SK-N-SH (cell line): ENCODE data around the gene RAMACL. TPM values are rescaled to one million over a fixed set of nuclear protein-coding genes. Genes with fewer than 3 reads are reported as not detected.
A peak's percentile ranks its signal among the peaks of the same experiment; 100 is the strongest.

Source experiments
- CTCF ChIA-PET: fragments of 300-600, 350-600 bp; formaldehyde crosslinking; extraction: SDS; loops from one replicate; lab custom pipeline; 2021; lab: Yijun Ruan, JAX
- POLR2A ChIA-PET: fragments of 350-600 bp; sonication (Branson Sonifier 250); formaldehyde crosslinking; extraction: SDS; loops from one replicate; lab custom pipeline; 2020; ENCODE audit warnings: antibody characterized with exemption, inconsistent platforms; lab: Yijun Ruan, JAX
- DNase-seq: peaks from one replicate; pipeline ENCODE4 v3.0.0; 2012
- H2AFZ ChIP-seq: fragments of 200-600 bp; sonication (generic); 2 replicates; pipeline ENCODE4 v1.8.1; 2016; ENCODE audit warnings: antibody characterized with exemption, mild to moderate bottlenecking, low read depth
- H3F3A ChIP-seq: fragments of 200-600 bp; sonication (generic); replicated peaks from 2 replicates; pipeline ENCODE3; 2016; ENCODE audit warnings: antibody characterized with exemption, mild to moderate bottlenecking; ENCODE audit not compliant: insufficient read depth
- H3K27ac ChIP-seq, 2 experiments: fragments of 200-500 bp in 1 of 2; fragments of 200-600 bp in 1 of 2; sonication (Bioruptor generic) in 1 of 2; sonication (generic), shearing (Covaris generic) in 1 of 2; 2 replicates each; pipeline versions ENCODE4 v1.5.1 to v1.6.1; 2014 to 2016; ENCODE audit warnings: low read depth in 2 of 2, inconsistent platforms in 1 of 2, low read length in 1 of 2, mild to moderate bottlenecking in 1 of 2, mixed read lengths in 1 of 2
- H3K27me3 ChIP-seq: fragments of 200-600 bp; sonication (generic), shearing (Covaris generic); 2 replicates; pipeline ENCODE4 v1.6.1; 2016; ENCODE audit warnings: mixed run types; ENCODE audit not compliant: insufficient read depth
- H3K36me3 ChIP-seq, 2 experiments: fragments of 200-500 bp in 1 of 2; fragments of 200-600 bp in 1 of 2; sonication (Bioruptor generic) in 1 of 2; sonication (generic) in 1 of 2; replicated peaks in 1 of 2; 2 replicates each; pipeline versions ENCODE3 to v1.5.1; 2014 to 2016; ENCODE audit warnings: low read length in 1 of 2, mild to moderate bottlenecking in 1 of 2; ENCODE audit not compliant: insufficient read depth in 2 of 2, control insufficient read depth in 1 of 2
- H3K4me1 ChIP-seq, 2 experiments: fragments of 200-500 bp in 1 of 2; fragments of 200-600 bp in 1 of 2; sonication (Bioruptor generic) in 1 of 2; sonication (generic), shearing (Covaris generic) in 1 of 2; 2 replicates each; pipeline versions ENCODE4 v1.5.1 to v1.6.1; 2014 to 2016; ENCODE audit warnings: low read depth in 1 of 2, low read length in 1 of 2, mixed run types in 1 of 2; ENCODE audit not compliant: insufficient read depth in 2 of 2, control insufficient read depth in 1 of 2
- H3K4me2 ChIP-seq: fragments of 200-600 bp; sonication (generic), shearing (Covaris generic); 2 replicates; pipeline ENCODE4 v1.6.1; 2017; ENCODE audit warnings: mixed run types
- H3K4me3 ChIP-seq, 2 experiments: fragments of 200-500 bp in 1 of 2; fragments of 200-600 bp in 1 of 2; sonication (Bioruptor generic) in 1 of 2; sonication (generic), shearing (Covaris generic) in 1 of 2; 2 replicates each; pipeline versions ENCODE4 v1.5.1 to v1.8.1; 2014 to 2016; ENCODE audit warnings: low read depth in 2 of 2, inconsistent platforms in 1 of 2, low read length in 1 of 2, mild to moderate bottlenecking in 1 of 2, mixed read lengths in 1 of 2, moderate library complexity in 1 of 2
- H3K79me2 ChIP-seq: fragments of 200-600 bp; sonication (generic); 2 replicates; pipeline ENCODE4 v1.8.1; 2017; ENCODE audit warnings: mild to moderate bottlenecking; ENCODE audit not compliant: insufficient read depth
- H3K9ac ChIP-seq: fragments of 200-600 bp; sonication (generic); 2 replicates; pipeline ENCODE4 v1.6.1; 2017; ENCODE audit warnings: mixed run types
- H3K9me2 ChIP-seq: fragments of 200-600 bp; sonication (generic); 2 replicates; pipeline ENCODE4 v1.6.1; 2017; ENCODE audit warnings: mixed run types
- H3K9me3 ChIP-seq: fragments of 200-600 bp; sonication (generic); 2 replicates; pipeline ENCODE4 v1.6.1; 2017; ENCODE audit warnings: mixed run types, mild to moderate bottlenecking, moderate library complexity
- H4K20me1 ChIP-seq: fragments of 200-600 bp; sonication (generic); 2 replicates; pipeline ENCODE4 v1.6.1; 2017; ENCODE audit warnings: mild to moderate bottlenecking, mixed run types; ENCODE audit not compliant: insufficient read depth
- ELF1 ChIP-seq: IDR thresholded peaks from 2 replicates; pipeline ENCODE4 v1.4.0; 2012
- FOSL2 ChIP-seq: IDR thresholded peaks from 2 replicates; pipeline ENCODE4 v1.4.0; 2012; ENCODE audit warnings: low read depth, mild to moderate bottlenecking, moderate library complexity, borderline replicate concordance
- FOXM1 ChIP-seq: IDR thresholded peaks from 2 replicates; pipeline ENCODE4 v1.4.0; 2012; ENCODE audit warnings: low read depth, mild to moderate bottlenecking
- GABPA ChIP-seq: IDR thresholded peaks from 2 replicates; pipeline ENCODE4 v1.4.0; 2012; ENCODE audit warnings: low read depth, mild to moderate bottlenecking
- GATA2 ChIP-seq: sonication (generic); formaldehyde crosslinking; IDR thresholded peaks from 2 replicates; pipeline ENCODE4 v1.5.0; 2020; ENCODE audit warnings: mild to moderate bottlenecking, missing genetic modification reagents
- POLR2AphosphoS5 ChIP-seq: IDR thresholded peaks from 2 replicates; pipeline ENCODE4 v1.6.1; 2012; ENCODE audit warnings: low read depth, low read length
- RFX5 ChIP-seq: IDR thresholded peaks from 2 replicates; pipeline ENCODE4 v1.6.1; 2012; ENCODE audit warnings: mild to moderate bottlenecking, improper control_type of control experiment, low read length
- SMC3 ChIP-seq: IDR thresholded peaks from 2 replicates; pipeline ENCODE4 v1.6.1; 2012; ENCODE audit warnings: low read depth, low read length, improper control_type of control experiment
- TCF12 ChIP-seq: IDR thresholded peaks from 2 replicates; pipeline ENCODE4 v1.4.0; 2012
- USF1 ChIP-seq: IDR thresholded peaks from 2 replicates; pipeline ENCODE4 v1.4.0; 2012; ENCODE audit warnings: low read depth, borderline replicate concordance
- USF2 ChIP-seq: fragments of 150-350 bp; IDR thresholded peaks from 2 replicates; pipeline ENCODE4 v1.6.1; 2017; ENCODE audit warnings: antibody characterized with exemption, low read length, low read depth, borderline replicate concordance
- YY1 ChIP-seq: IDR thresholded peaks from 2 replicates; pipeline ENCODE4 v1.4.0; 2012; ENCODE audit warnings: low read depth, mild to moderate bottlenecking
- ZBTB33 ChIP-seq: IDR thresholded peaks from 2 replicates; pipeline ENCODE4 v1.4.0; 2012; ENCODE audit warnings: low read depth, borderline replicate concordance
- WGBS: methylation state at CpG from one replicate; pipeline ENCODE4 v1.1.6; 2017; ENCODE audit warnings: low lambda C conversion rate; 5-methylcytosine and 5-hydroxymethylcytosine counted together
- polyA plus RNA-seq, 3 experiments: library from polyadenylated mRNA; depleted of rRNA; stranded (reverse); fragments of >200 nt; gene quantifications; 2 replicates each; pipeline ENCODE4 v1.2.3, GENCODE V29; 2012

RAMACL gene
- polyA plus RNA-seq, 1 of the 3 experiments (the other 2 are of a cell fraction): 0.10 TPM

- CTCF ChIA-PET: interaction anchor here (1.0 kb wide), 1 partner anchor 29 kb away, joined by 3 read pairs; no protein-coding TSS in a partner anchor
Measured at GRCh38 chr6:166584155-166584554, 2.3 kb downstream of the RAMACL start.

GRCh38 chr6:166583230-166583965, 3.1 kb downstream of the RAMACL start:
- WGBS: 95% methylated on average over 15 of the region's 15 CpGs
- Histone ChIP-seq H4K20me1 (0 out of 2 replicates have a peak, but pooled peaks cover 2% of the 10 kb centered on the region), H3K9ac (no peak overlapping the region), H3K4me3 (no peak overlapping the region), H3K27ac (no peak overlapping the region), H3F3A (no peaks in the 10 kb centered on the region), H3K9me3 (no peaks in the 10 kb centered on the region), H3K79me2 (peaks cover 82% of the 10 kb centered on the region), H2AFZ (no peak overlapping the region), H3K4me1 (peaks cover 22 to 28% of the 10 kb centered on the region in 2 experiments), H3K9me2 (no peaks in the 10 kb centered on the region), H3K4me2 (no peak overlapping the region), H3K27me3 (no peaks in the 10 kb centered on the region), H3K36me3 (peaks cover 6 to 15% of the 10 kb centered on the region in 2 experiments)
- CTCF ChIA-PET: interaction anchor here (0.9 to 1.0 kb wide), 3 partner anchors 23 to 372 kb away, joined by 3 to 4 read pairs (median 4); no protein-coding TSS in a partner anchor
- DNase-seq: no peak
- POLR2A ChIA-PET: no interaction called here
- no peak for TF ChIP-seq GABPA
- no peak for TF ChIP-seq TCF12
- TF ChIP-seq FOSL2: no peak
- TF ChIP-seq RFX5: no peak
- TF ChIP-seq GATA2: no peak
- TF ChIP-seq FOXM1: no peak
- TF ChIP-seq ELF1: no peak
- no peak for TF ChIP-seq ZBTB33
- no peak for TF ChIP-seq POLR2AphosphoS5
- no peak for TF ChIP-seq USF2
- TF ChIP-seq SMC3: no peak

More at GRCh38 chr6:166584155-166584554, 2.3 kb downstream of the RAMACL start:
- H3K9ac ChIP-seq: no peak overlapping the region
- no peak overlapping the region for H2AFZ ChIP-seq
- H3F3A ChIP-seq: peaks cover under 1% of the 10 kb centered on the region
- H3K36me3 ChIP-seq: peaks cover 0 to 15% of the 10 kb centered on the region in 2 experiments
- 0 out of 2 replicates have a peak, but pooled peaks cover 2% of the 10 kb centered on the region for H4K20me1 ChIP-seq
- TF ChIP-seq USF2: no peak
- no peak for TF ChIP-seq YY1
- no peak for TF ChIP-seq ELF1
- TF ChIP-seq USF1: no peak
- TF ChIP-seq ZBTB33: no peak
- no peaks in the 10 kb centered on the region for H3K9me2 ChIP-seq
- POLR2A ChIA-PET: interaction anchor here (0.9 kb wide), 1 partner anchor 21 kb away, joined by 3 read pairs; no protein-coding TSS in a partner anchor
- H3K9me3 ChIP-seq: no peaks in the 10 kb centered on the region
- no peak overlapping the region for H3K4me2 ChIP-seq
- WGBS: 73% methylated on average over 3 of the region's 3 CpGs
- H3K4me3 ChIP-seq: no peak overlapping the region
- H3K4me1 ChIP-seq: peaks cover 28 to 33% of the 10 kb centered on the region in 2 experiments
- no peak for DNase-seq
- no peaks in the 10 kb centered on the region for H3K27me3 ChIP-seq
- peaks cover 79% of the 10 kb centered on the region for H3K79me2 ChIP-seq
- H3K27ac ChIP-seq: peak overlapping the region in 1 of 2 experiments; percentile 48; a peak in 1 of 4 replicates
